CD4-positive, CD25-positive, alpha-beta regulatory T cell (primary cell): Measurements from ENCODE around the gene UGT1A9. TPM values are rescaled to one million over a fixed set of nuclear protein-coding genes. Genes with fewer than 3 reads are reported as not detected.

Source experiments
- ATAC-seq, 2 donors: fragments of 150-1000 bp; cut with Tn5 transposase; one replicate each; pipeline ENCODE4 v1.10.0; 2021; ENCODE audit warnings: low read depth in 2 of 2, moderate number of reproducible peaks in 2 of 2, moderate library complexity in 1 of 2
- DNase-seq, 3 donors: peaks; one replicate each; pipeline versions ENCODE4 v3.0.0 to v3.0.0-alpha.2; 2012 to 2022; ENCODE audit warnings: mixed read lengths in 1 of 3
- H3K27ac ChIP-seq: one replicate; pipeline ENCODE4 v1.7.0; 2013; ENCODE audit warnings: mild to moderate bottlenecking, low read length; ENCODE audit not compliant: insufficient read depth, poor library complexity, severe bottlenecking
- H3K27me3 ChIP-seq: one replicate; pipeline ENCODE4 v1.7.0; 2013; ENCODE audit warnings: low read length; ENCODE audit not compliant: control insufficient read depth, insufficient read depth
- H3K36me3 ChIP-seq: one replicate; pipeline ENCODE4 v1.7.0; 2013; ENCODE audit warnings: mild to moderate bottlenecking, low read length, moderate library complexity; ENCODE audit not compliant: control insufficient read depth, insufficient read depth
- H3K4me1 ChIP-seq: 2 replicates; pipeline ENCODE4 v1.7.0; 2013; ENCODE audit warnings: mild to moderate bottlenecking, low read length; ENCODE audit not compliant: insufficient read depth, control insufficient read depth, poor library complexity, severe bottlenecking
- H3K4me3 ChIP-seq: one replicate; pipeline ENCODE4 v1.7.0; 2013; ENCODE audit warnings: low read depth, mild to moderate bottlenecking, low read length, moderate library complexity
- H3K9me3 ChIP-seq, 2 experiments: 1 replicate in 1 of 2; 2 replicates in 1 of 2; pipeline ENCODE4 v1.7.0; 2013; ENCODE audit warnings: low read length in 2 of 2, mild to moderate bottlenecking in 1 of 2, moderate library complexity in 1 of 2; ENCODE audit not compliant: control insufficient read depth in 2 of 2
- H3K27ac Mint-ChIP-seq, 3 donors: one replicate each; pipeline ENCODE4 v1.8.0; 2020 to 2022; ENCODE audit warnings: mild to moderate bottlenecking in 3 of 3, mixed read lengths in 3 of 3, moderate library complexity in 2 of 3
- H3K27me3 Mint-ChIP-seq: one replicate; pipeline ENCODE4 v1.8.0; 2022; ENCODE audit warnings: mild to moderate bottlenecking, mixed read lengths
- H3K36me3 Mint-ChIP-seq: one replicate; pipeline ENCODE4 v1.8.0; 2020; ENCODE audit warnings: mixed read lengths
- H3K4me1 Mint-ChIP-seq, 4 donors: one replicate each; pipeline ENCODE4 v1.8.0; 2020 to 2022; ENCODE audit warnings: mixed read lengths in 4 of 4, mild to moderate bottlenecking in 1 of 4
- H3K4me3 Mint-ChIP-seq, 4 donors: one replicate each; pipeline ENCODE4 v1.8.0; 2020 to 2022; ENCODE audit warnings: mild to moderate bottlenecking in 4 of 4, mixed read lengths in 4 of 4, moderate library complexity in 3 of 4
- H3K9me3 Mint-ChIP-seq, 7 donors: one replicate each; pipeline ENCODE4 v1.8.0; 2020 to 2022; ENCODE audit warnings: mixed read lengths in 7 of 7, mild to moderate bottlenecking in 3 of 7, moderate library complexity in 2 of 7
- polyA plus RNA-seq, 4 donors: library from polyadenylated mRNA; unstranded; fragments of 300-500 nt; fragmentation: Illumina TruSeq; gene quantifications; one replicate each; pipeline ENCODE4 v1.2.3, GENCODE V29; 2021
- total RNA-seq: library from RNA; stranded (reverse); gene quantifications from one replicate; pipeline ENCODE4 v1.2.3, GENCODE V29; 2022

Gene UGT1A9
- total and polyA plus RNA-seq, 5 donors from 2014 or later = not detected

- Mint-ChIP-seq H3K4me3 (no peak overlapping the region), H3K27ac (no peak overlapping the region), H3K9me3 (no peaks in the 10 kb centered on the region), H3K27me3 (peaks cover 32% of the 10 kb centered on the region), H3K4me1 (no peaks in the 10 kb centered on the region), H3K36me3 (no peaks in the 10 kb centered on the region)
- no peaks in the 10 kb centered on the region for H3K9me3 ChIP-seq
- no peak for DNase-seq
- no peaks in the 10 kb centered on the region for H3K4me1 ChIP-seq
- ATAC-seq = no peak
- H3K27ac ChIP-seq = no peak overlapping the region
- no peaks in the 10 kb centered on the region for H3K27me3 ChIP-seq
- no peaks in the 10 kb centered on the region for H3K36me3 ChIP-seq
- no peak overlapping the region for H3K4me3 ChIP-seq
These were observed 139.4 kb downstream of the UGT1A9 start for GRCh38 chr2:233811087-233811486.

GRCh38 chr2:233811732-233812131 is 140.0 kb downstream of the UGT1A9 start:
- Mint-ChIP-seq H3K36me3 (no peaks in the 10 kb centered on the region), H3K4me3 (no peak overlapping the region), H3K27me3 (peaks cover 28% of the 10 kb centered on the region), H3K27ac (no peak overlapping the region), H3K9me3 (no peaks in the 10 kb centered on the region), H3K4me1 (no peaks in the 10 kb centered on the region)
- Histone ChIP-seq H3K9me3 (no peaks in the 10 kb centered on the region), H3K27me3 (no peaks in the 10 kb centered on the region), H3K36me3 (no peaks in the 10 kb centered on the region), H3K27ac (no peak overlapping the region), H3K4me3 (no peak overlapping the region), H3K4me1 (no peaks in the 10 kb centered on the region)
- DNase-seq = no peak
- ATAC-seq = no peak

GRCh38 chr2:233813236-233814055 is 141.7 kb downstream of the UGT1A9 start:
- H3K36me3 ChIP-seq = no peaks in the 10 kb centered on the region
- peaks cover 31% of the 10 kb centered on the region for H3K27me3 Mint-ChIP-seq
- H3K27ac ChIP-seq = no peak overlapping the region
- H3K4me3 ChIP-seq = no peak overlapping the region
- H3K4me3 Mint-ChIP-seq = no peak overlapping the region
- no peak for ATAC-seq
- H3K9me3 ChIP-seq = no peaks in the 10 kb centered on the region
- H3K4me1 ChIP-seq = no peaks in the 10 kb centered on the region
- H3K27ac Mint-ChIP-seq = no peak overlapping the region
- no peak for DNase-seq
- no peaks in the 10 kb centered on the region for H3K36me3 Mint-ChIP-seq
- no peaks in the 10 kb centered on the region for H3K27me3 ChIP-seq
- H3K4me1 Mint-ChIP-seq = no peaks in the 10 kb centered on the region
- peaks cover 0 to 1% (median 0%) of the 10 kb centered on the region in 7 donors for H3K9me3 Mint-ChIP-seq

DNA sequence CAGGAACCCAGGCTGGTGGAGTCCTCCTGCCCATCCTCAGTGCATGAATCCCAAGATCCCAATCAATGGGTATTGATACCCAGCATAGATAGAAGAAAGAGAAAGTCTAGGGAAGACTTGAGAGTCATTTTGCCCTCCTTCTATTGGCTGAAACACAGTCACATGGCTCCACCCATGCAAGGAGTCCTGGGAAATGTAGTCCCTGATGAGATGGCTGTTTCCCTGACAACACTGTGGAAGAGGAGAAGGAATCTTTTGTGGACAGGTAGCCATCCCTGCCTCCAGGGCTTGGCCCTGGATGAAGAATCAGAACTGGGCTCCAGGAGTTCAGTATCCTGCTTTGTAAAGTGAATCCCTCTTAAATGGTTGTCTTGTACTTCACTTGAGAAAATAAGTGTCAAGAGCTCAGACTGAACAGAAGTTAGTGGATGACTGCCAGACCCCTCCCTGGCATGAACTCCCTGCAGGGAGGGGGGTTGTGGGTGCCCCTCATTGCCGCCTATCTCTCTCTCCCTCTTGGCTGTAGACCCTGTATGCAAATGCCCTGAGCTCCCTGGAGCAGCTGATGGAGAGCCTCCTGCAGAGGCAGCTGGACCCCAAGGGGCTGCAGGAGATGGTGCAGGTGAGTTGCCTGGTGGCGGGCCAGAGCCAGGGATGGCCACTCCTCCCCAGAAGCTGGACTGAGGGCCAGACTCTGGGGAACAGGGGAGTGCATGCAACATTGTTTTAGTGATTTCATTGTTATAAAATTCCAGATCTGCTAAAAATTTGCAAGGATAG is 142.5 kb downstream of the UGT1A9 start:
- peak in 1 of 3 donors; percentile 24 for DNase-seq
- H3K4me3 ChIP-seq = no peak overlapping the region
- H3K4me1 ChIP-seq = no peaks in the 10 kb centered on the region
- H3K9me3 ChIP-seq = no peaks in the 10 kb centered on the region
- peaks cover 0 to 1% (median 0%) of the 10 kb centered on the region in 7 donors for H3K9me3 Mint-ChIP-seq
- no peak overlapping the region for H3K27ac ChIP-seq
- no peak overlapping the region for H3K4me3 Mint-ChIP-seq
- no peaks in the 10 kb centered on the region for H3K36me3 Mint-ChIP-seq
- no peaks in the 10 kb centered on the region for H3K36me3 ChIP-seq
- no peak for ATAC-seq
- H3K27ac Mint-ChIP-seq = no peak overlapping the region
- H3K27me3 Mint-ChIP-seq = peaks cover 27% of the 10 kb centered on the region
- H3K27me3 ChIP-seq = no peaks in the 10 kb centered on the region
- H3K4me1 Mint-ChIP-seq = no peaks in the 10 kb centered on the region

GRCh38 chr2:233815861-233816260 is 144.2 kb downstream of the UGT1A9 start:
- no peaks in the 10 kb centered on the region for H3K36me3 Mint-ChIP-seq
- DNase-seq (no peak), ATAC-seq (no peak)
- Histone ChIP-seq H3K9me3 (no peaks in the 10 kb centered on the region), H3K4me1 (no peaks in the 10 kb centered on the region), H3K27ac (no peak overlapping the region), H3K4me3 (no peak overlapping the region), H3K27me3 (no peaks in the 10 kb centered on the region), H3K36me3 (no peaks in the 10 kb centered on the region)
- peaks cover 0 to 1% (median 0%) of the 10 kb centered on the region in 7 donors for H3K9me3 Mint-ChIP-seq
- no peak overlapping the region for H3K27ac Mint-ChIP-seq
- H3K4me1 Mint-ChIP-seq = no peaks in the 10 kb centered on the region
- H3K27me3 Mint-ChIP-seq = peaks cover 33% of the 10 kb centered on the region
- no peak overlapping the region for H3K4me3 Mint-ChIP-seq

DNA sequence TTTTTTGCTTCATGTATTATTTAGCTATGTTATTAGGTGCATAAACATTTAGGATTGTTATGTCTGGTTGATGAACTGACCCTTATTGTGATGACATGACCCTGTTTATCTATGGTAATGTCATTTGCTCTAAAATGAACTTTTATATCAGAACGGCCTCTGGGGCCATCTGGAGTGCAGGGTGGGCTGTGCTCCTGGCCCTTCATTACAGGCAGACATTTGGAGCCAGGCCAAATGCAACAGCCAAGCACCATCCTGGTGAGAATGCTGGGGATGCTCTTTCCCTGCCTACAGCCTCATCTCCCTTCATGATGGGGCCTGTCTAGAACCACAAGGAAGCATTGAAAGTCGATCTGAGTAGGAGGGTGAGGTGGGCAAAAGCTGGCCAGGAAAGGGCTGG is 144.6 kb downstream of the UGT1A9 start:
- no peak overlapping the region for H3K27ac Mint-ChIP-seq
- no peak overlapping the region for H3K4me3 Mint-ChIP-seq
- DNase-seq (no peak), ATAC-seq (no peak)
- Histone ChIP-seq H3K27me3 (no peaks in the 10 kb centered on the region), H3K4me3 (no peak overlapping the region), H3K36me3 (no peaks in the 10 kb centered on the region), H3K4me1 (no peaks in the 10 kb centered on the region), H3K27ac (no peak overlapping the region), H3K9me3 (no peaks in the 10 kb centered on the region)
- H3K4me1 Mint-ChIP-seq = no peaks in the 10 kb centered on the region
- peaks cover 0 to 1% (median 0%) of the 10 kb centered on the region in 7 donors for H3K9me3 Mint-ChIP-seq
- H3K36me3 Mint-ChIP-seq = no peaks in the 10 kb centered on the region
- H3K27me3 Mint-ChIP-seq = peaks cover 34% of the 10 kb centered on the region

DNA sequence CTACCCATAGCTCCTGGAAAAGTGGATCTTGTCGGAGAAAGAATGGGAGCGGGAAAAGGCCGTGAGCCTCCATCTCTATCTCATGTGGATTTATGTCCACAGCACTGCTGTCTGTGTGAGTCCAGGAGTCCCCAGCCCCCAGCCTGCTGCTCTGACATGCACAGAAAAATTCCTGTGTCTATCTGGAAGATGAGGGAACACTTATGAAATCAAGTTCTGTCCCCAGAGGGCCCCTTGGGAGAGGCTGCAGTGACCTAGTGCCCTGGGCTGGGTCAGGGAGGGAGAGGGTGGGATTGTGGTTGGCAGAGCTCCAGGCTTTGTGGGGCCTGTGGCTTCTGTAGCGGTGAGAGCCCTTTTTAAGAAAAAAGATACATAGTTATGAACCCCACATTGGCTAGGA is 145.1 kb downstream of the UGT1A9 start:
- no peak overlapping the region for H3K4me3 Mint-ChIP-seq
- Histone ChIP-seq H3K4me1 (no peaks in the 10 kb centered on the region), H3K4me3 (no peak overlapping the region), H3K27ac (no peak overlapping the region), H3K9me3 (no peaks in the 10 kb centered on the region), H3K27me3 (no peaks in the 10 kb centered on the region), H3K36me3 (no peaks in the 10 kb centered on the region)
- H3K9me3 Mint-ChIP-seq = peaks cover 0 to 1% (median 0%) of the 10 kb centered on the region in 7 donors
- no peak overlapping the region for H3K27ac Mint-ChIP-seq
- H3K36me3 Mint-ChIP-seq = no peaks in the 10 kb centered on the region
- no peak for DNase-seq
- no peak for ATAC-seq
- H3K4me1 Mint-ChIP-seq = no peaks in the 10 kb centered on the region
- H3K27me3 Mint-ChIP-seq = peaks cover 34% of the 10 kb centered on the region
